Raji (cell line): Measurements from ENCODE around the gene TRRAP.

Source experiments
- POLR2A ChIP-seq: IDR thresholded peaks from 2 replicates; pipeline ENCODE4 v1.6.1; 2011; ENCODE audit warnings: low read depth, low read length, control low read depth; ENCODE audit not compliant: insufficient read depth

TRRAP gene

DNA sequence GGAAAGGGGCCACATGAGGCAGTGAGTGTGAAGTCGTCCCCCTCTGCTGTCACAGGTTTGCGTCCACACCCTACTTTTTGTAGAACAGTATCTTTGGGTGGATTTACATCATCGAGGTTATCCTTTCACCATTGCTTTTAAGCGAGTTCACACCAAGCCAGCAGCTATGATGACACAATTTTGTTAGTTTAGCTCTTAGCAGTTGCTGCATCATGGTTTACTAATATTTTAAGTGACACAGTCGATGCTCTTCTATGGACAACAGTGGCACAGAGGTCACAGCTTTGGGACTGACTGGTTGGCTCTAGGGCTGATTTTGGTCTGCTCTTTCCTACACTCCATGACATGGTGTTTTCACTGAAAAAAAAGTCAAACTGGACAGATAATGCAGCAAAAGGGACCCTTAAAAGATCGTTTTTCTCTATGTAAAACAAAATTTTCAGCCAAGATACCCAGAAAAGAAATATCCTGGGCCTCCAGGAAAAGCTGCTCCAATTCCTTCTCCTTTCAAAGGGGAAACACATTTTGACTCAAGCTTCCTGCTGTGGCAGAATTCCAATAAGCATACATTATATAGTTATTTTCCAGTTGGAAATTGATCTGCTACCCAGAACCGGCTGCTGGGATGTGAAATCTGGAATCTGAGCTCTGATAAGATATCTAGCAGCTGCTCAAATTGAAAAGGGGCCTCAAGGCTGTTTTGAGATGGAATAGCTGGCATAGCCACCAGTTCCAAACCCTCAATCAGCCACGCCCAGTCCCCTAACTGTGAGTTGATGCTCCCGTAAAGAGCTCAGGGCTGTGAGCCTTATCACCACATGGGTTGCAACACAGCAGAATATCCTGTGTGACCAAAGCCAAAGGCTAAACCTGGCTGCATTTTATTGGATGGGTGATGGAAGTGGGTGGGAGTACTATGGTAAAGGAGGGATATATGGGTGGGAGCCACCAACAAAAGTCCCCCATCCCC is 151.4 kb downstream of the TRRAP start:
- no peak for TF ChIP-seq POLR2A

GRCh38 chr7:99030457-99030856 is 152.1 kb downstream of the TRRAP start:
- no peak for TF ChIP-seq POLR2A

DNA sequence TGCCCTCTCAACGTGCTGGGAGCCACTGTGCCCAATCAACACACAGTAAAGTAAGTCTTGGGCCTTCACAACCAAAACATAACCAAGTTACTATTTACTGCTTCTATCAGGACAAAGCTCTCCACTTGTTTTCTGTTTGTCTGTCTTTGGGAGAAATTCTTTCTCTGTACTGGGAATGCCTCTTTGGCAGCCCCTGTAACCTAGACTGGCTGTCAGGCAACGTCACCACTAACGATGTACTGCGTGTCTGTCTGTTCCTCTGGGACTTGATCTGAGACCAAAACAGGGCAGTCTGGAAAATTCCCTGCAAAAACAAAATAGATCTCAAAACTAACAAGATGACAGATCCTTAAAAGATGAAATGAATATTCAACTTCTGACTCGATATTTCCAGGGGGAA is 152.6 kb downstream of the TRRAP start:
- TF ChIP-seq POLR2A: no peak

DNA sequence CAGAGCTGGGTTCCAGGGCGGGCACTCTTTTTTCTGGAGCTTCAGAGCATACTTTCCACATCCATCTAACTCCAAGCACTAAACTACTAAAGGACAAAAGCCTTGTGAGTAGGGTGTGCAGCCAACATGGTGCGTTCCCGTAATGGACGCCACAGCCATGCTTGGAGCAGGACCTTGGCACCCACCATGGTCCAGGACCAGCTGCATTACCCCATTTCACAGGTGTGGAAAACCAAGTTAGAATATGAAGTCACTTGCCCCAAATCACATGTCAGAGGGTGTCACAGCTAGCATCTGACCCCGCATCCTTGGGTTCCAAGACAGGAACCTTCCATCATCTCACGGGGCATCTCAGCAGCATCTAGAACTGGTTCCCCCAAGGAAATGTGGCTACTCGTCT is 153.2 kb downstream of the TRRAP start:
- TF ChIP-seq POLR2A: no peak

DNA sequence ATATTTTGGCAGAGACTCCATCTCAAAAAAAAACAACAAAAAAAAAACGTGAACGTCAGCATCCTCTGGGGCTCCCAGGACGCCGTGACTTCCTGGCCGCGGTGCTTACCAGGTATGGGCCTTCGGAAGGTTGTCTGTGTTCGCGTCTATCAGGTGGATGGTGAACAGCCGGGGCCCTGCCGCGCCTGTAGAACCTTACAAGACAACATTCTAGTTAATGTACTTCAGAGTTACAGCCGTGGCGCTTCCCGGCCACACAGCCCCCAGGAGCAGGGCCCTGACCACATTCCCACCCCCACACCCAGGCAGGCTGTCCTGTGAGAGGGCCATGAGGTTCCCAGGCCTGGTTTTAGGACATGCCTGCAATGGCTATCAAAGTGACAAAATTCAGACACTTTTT is 154.6 kb downstream of the TRRAP start:
- TF ChIP-seq POLR2A: no peak

DNA sequence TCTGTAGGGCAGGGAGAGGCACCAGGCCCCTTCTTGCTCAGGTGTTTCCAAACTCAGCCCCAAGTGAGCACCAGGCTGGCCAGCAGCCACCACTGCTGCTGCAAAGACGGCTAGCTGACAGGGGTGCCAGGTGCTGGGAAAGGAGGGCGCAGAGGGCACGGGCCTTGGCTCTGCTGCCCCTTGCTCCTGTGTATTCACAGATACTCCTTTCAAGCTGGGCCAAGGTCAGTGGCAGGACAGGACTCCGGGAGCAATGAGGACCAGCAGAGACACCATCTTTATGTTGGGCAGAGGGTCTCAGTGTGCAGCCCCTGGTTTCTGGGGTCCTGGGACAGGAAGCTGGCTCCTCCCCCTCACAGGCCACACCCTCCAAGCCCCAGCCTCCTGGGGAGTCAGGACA is 155.4 kb downstream of the TRRAP start:
- no peak for TF ChIP-seq POLR2A

DNA sequence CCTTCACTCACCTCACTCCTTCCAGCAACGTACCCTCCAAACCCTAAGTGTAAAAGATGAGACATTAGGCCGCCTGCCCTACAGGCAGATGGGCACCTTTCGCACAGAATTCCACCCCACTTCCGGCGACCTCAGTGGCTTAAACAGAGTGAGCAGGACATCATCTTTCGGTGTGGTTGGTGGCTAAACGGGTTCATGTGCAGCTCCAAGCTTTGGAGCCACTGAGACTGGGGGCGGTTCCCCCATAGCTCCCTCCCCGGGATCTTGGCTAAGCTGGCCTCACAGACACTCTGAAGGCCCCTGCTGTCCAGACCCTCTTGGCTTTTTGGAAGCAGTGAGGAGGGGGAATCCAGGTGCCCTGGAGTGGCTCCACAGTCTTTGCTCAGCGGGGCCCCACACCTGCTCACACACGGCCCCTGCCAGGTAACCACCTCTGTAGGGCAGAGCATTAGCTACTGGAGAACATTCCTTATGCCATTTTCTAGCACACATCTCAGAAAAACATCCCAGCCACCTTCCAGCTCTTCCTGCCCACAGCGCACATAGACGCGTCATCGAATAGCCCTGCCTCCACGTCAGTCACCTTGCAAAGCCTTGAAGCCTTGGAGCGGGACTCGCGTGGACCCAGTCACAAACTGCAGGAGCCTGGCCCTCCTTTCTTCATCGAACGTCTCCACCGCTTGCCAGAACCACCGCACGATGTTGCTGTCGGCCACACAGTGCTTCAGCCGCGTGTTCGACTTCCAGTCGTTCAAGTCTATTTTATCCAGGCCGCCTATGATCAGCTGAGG is 156.8 kb downstream of the TRRAP start:
- no peak for TF ChIP-seq POLR2A

DNA sequence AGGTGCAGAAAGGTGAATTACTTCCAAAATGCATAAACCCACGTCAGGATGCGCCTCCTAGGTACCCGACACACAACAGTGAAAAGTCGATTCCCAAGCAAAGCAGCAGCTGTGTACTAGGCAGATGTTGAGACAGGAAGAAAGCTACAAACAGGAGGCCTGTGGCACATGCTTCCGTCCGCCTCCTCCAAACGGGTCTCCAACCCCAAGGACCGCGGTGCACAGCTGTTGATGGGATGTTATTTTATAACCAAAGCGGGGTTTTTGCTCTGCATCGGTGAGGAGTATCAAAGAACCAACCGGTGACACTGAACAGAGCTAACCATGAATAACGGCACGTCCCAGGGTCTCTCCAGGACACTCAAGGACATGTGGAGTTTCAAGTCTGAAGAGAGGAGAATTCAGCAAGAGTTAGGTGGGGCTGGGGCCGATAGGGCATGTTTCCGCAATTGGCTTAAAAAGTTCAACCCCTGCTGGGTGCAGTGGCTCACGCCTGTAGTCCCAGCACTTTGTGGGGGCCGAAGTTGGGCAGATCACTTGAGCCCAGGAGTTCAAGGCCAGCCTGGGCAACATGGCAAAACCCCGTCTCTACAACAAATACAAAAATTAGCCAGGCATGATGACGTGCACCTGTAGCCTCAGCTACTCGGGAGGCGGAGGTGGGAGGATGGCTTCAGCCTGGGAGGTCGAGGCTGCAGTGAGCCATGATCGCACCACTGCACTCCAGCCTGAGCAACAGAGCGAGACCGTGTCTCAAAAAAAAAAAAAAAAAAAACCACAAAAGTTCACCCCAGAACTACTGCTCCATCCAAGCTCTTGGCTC is 157.6 kb downstream of the TRRAP start:
- no peak for TF ChIP-seq POLR2A

DNA sequence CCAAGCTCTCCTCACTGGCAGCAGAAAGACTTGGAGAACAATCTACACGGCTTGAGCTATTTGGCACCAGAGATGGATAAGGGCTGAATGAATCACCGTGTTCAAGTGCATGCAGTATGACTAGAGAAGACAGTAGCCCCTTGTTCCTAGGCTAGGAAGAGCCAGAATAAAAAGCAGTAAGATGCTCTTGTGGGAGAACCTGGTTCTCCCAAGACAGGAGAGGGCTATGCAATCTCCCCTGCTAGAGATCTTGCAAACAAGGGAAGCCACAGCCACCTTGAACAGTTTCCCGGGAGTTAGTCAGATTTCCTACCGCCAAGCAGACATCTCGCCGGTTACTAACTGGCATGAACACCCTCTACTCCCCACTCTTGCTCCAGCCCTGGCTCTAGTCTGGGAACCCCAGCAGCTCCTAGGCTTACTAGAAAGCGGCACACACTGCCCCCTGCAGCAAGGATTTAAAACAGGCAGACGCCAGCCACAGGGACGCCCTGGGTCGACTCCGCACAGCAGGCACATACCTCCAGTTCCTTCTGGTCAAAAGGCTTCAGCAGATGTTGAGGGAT is 158.3 kb downstream of the TRRAP start:
- TF ChIP-seq POLR2A: no peak

- no peak for TF ChIP-seq POLR2A
These were observed 159.1 kb downstream of the TRRAP start for GRCh38 chr7:99037327-99037940.

GRCh38 chr7:99038086-99038855 is 159.9 kb downstream of the TRRAP start:
- TF ChIP-seq POLR2A: no peak

DNA sequence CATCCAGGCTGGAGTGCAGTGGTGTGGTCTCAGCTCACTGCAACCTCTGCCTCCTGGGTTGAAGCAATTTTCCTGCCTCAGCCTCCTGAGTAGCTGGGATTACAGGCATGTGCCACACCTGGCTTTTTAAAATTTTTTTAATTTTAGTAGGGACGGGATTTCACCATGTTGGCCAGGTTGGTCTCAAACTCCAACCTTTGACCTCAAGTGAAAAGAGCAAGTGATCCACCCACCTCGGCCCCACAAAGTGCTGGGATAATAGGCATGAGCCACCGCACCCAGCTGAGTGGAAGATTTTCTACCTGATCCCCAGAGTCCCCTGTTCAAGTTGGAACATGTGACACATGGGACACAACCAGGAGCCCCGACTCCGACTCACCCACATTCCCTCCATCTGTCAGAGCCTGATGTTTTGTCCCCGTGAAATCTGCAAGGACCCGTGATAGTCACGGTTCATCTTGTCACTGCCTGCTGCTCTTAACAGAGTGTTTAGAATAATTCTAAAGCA is 161.1 kb downstream of the TRRAP start:
- no peak for TF ChIP-seq POLR2A

DNA sequence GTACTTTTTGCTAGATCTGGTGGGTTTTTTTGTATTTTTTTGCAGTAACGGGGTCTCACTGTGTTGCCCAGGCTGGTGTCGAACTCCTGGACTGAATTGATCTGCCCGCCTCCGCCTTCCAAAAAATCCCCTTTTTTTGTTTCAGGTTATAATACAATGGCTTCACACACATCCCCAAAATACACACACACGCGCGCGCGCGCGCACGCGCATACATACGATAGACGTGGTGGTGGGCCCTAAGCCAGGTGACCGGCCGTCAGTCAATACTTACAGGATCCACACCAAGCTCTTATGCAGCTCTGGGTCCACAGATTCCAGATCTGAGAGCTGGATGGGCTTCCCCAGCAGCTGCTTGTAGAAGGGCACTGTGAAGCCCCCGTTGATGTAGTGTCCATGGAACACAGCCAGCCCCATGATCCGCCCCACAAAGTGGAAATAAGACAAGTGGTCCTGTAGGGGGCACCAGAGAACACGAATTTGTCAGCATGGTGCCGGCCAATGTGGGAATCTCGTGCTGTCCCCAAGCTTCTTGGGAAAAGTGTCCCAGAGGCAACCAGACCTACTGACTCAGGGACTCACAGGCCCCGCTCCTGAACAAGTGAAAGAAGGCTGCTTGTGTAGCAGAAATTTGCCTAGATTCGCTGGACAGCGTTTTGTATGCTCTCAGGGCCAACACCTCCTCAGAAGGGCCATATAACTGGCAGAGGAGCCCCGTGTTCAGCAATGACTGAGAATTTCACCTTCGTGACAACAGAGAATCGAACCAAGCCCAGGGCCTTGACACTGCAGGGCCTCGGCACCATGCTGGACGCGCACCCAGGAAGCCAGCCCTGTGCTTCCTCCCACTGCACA is 162.0 kb downstream of the TRRAP start:
- no peak for TF ChIP-seq POLR2A

DNA sequence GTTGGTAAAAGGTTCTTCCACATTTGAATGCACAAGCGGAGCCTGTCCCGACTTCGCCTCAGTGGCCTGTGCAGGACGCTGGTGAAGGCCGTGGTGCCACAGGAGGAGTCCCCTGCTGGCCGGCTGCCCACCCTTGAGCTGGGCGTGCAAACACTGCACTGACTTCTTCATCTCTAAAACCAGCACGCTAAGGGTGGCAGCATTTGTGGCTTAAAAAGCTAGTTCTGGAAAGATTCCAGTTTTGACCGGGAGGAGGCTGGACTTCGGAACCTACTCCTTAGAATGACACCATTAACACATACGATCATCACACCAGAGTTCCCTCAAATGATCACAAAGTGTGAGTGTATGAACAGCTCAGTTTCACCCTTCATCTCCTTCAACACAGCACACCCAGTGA is 163.2 kb downstream of the TRRAP start:
- no peak for TF ChIP-seq POLR2A
